NB4 (cell line): Measurements from ENCODE around the gene FMN1.

Experiments used
- DNase-seq: peaks from one replicate; pipeline ENCODE4 v3.0.0; 2010; ENCODE audit warnings: low read depth
- H3K4me3 ChIP-seq: one replicate; pipeline ENCODE4 v1.5.1; 2011; ENCODE audit warnings: mild to moderate bottlenecking, low read depth, low read length, moderate library complexity
- MYC ChIP-seq: IDR thresholded peaks from 2 replicates; pipeline ENCODE4 v1.6.1; 2011; ENCODE audit warnings: low read depth, low read length
- POLR2A ChIP-seq: IDR thresholded peaks from 2 replicates; pipeline ENCODE4 v1.6.1; 2011; ENCODE audit warnings: mild to moderate bottlenecking; ENCODE audit not compliant: insufficient read length; ENCODE audit errors: extremely low read depth
- TF ChIP-seq, protein P1 (sequence below): IDR thresholded peaks from one replicate; pipeline ENCODE4 v1.5.1; 2012; ENCODE audit warnings: low read depth, low read length
- TF ChIP-seq, protein P2 (sequence below): IDR thresholded peaks from 2 replicates; pipeline ENCODE4 v1.6.1; 2011; ENCODE audit warnings: low read depth, low read length

FMN1 gene

DNA sequence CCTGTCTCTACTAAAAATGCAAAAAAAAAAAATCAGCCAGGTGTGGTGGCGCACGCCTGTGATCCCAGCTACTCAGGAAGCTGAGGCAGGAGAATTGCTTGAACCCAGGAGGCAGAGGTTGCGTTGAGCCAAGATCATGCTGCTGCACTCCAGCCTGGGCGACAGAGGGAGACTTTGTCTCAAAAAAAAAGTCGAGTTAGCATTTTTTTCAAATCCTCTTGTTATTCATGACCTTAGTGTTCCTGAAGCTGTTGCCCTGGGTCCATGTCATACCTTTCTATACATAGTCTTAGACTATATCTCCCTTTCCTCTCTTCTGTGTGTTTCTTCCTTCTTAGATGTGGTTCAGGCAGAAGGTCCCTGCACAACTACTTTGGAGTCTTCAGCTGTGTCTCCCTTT lies 6.4 kb downstream of the FMN1 start:
- H3K4me3 ChIP-seq, result no peak overlapping the region
- DNase-seq, result no peak
- TF ChIP-seq, protein P1, sequence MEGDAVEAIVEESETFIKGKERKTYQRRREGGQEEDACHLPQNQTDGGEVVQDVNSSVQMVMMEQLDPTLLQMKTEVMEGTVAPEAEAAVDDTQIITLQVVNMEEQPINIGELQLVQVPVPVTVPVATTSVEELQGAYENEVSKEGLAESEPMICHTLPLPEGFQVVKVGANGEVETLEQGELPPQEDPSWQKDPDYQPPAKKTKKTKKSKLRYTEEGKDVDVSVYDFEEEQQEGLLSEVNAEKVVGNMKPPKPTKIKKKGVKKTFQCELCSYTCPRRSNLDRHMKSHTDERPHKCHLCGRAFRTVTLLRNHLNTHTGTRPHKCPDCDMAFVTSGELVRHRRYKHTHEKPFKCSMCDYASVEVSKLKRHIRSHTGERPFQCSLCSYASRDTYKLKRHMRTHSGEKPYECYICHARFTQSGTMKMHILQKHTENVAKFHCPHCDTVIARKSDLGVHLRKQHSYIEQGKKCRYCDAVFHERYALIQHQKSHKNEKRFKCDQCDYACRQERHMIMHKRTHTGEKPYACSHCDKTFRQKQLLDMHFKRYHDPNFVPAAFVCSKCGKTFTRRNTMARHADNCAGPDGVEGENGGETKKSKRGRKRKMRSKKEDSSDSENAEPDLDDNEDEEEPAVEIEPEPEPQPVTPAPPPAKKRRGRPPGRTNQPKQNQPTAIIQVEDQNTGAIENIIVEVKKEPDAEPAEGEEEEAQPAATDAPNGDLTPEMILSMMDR, result no peak
- TF ChIP-seq MYC (no peak), POLR2A (no peak)
- TF ChIP-seq, protein P2, sequence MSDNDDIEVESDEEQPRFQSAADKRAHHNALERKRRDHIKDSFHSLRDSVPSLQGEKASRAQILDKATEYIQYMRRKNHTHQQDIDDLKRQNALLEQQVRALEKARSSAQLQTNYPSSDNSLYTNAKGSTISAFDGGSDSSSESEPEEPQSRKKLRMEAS, result no peak

DNA sequence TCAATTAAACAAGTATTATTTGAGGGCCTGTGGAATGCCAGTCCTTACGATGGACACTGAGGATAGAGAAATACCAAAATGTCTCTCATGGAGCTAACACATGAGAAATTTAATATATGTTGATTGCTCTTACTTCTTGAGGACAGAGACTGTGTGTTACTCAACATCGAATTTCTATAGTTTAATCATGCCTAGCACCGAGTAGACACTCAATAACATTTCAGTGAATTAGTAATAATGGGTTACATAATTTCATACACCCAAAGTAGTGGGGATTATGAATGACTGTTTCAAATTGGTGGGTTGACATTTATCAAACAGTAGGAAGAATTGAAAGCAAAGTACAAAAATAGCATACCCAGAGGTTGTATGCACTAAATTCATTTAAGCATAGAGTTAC lies 11.2 kb downstream of the FMN1 start:
- DNase-seq, result no peak
- no peak overlapping the region for H3K4me3 ChIP-seq
- TF ChIP-seq POLR2A (no peak), MYC (no peak)
- TF ChIP-seq, protein P2, result no peak
- TF ChIP-seq, protein P1, result no peak

DNA sequence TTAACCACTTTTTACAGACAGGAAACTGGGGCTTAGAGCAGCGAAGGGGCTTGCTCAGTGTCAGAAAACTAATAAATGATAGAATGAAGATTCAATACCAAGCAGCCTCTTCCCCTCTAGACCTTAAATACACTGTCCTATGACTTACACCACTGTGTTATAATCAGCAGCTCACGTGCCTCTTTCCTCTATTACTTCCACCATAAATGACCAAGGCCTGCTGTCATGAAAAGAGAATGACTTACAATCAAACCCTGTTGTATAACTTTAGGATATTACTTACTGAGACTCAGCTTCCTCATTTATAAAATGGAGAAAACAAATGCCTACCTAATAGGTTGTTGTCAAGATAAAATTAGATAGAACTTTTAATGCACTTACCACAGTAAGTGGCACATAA lies 11.6 kb downstream of the FMN1 start:
- TF ChIP-seq POLR2A (no peak), MYC (no peak)
- TF ChIP-seq, protein P1, result no peak
- TF ChIP-seq, protein P2, result no peak
- H3K4me3 ChIP-seq, result no peak overlapping the region
- DNase-seq, result no peak

DNA sequence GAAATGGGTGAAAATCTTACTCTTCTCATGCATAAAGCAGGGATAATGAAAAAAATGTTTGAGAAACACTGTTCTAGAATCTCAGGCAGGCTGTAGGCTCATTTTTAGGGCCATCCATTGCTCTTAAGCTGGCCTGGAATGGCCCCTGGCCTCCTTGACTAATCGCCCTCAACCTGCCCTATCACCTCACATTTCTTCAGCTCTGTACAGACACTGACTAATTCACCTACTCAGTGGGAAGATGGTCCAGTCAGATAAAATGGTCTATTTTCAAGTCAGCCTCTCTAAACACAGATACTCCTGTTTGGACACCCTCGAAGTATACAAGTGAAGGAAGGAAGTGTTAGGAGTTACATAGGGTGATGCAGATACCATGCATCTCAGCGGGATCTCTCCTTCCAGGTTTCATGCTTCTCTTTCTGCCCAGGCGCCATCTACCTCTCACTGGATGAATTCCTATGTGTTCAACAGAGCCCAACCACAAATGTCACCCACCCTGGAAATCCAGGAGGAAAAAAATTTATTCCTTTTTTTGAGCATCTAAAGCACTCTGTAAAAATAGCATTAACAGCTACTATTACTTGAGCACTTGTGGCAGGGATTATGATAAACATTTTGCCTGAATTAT lies 12.1 kb downstream of the FMN1 start:
- DNase-seq, result no peak
- H3K4me3 ChIP-seq, result no peak overlapping the region
- TF ChIP-seq, protein P1, result no peak
- no peak for TF ChIP-seq POLR2A
- TF ChIP-seq, protein P2, result no peak
- no peak for TF ChIP-seq MYC

DNA sequence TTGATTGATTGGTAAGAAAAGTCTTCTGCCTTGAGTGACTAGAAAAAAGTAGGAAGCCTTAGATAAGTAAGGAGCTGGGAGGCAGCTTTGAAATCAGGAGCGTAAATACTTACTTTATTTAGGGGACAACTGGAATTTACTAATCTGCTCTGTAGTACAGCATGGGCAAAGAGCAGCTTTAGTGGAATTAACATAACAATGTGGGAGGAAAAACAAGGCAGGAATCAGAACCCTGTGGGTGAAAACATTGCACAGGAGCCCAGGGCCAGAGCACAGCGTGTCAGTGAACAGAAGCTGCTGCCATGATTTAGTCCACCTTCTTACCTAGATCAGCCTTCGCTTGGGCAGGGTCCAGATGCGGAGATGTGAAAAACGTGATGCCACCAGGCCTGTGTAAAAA lies 14.6 kb downstream of the FMN1 start:
- TF ChIP-seq, protein P1, result no peak
- TF ChIP-seq, protein P2, result no peak
- no peak overlapping the region for H3K4me3 ChIP-seq
- no peak for DNase-seq
